Measurements from ENCODE around the gene EBPL.

The EBPL gene

GRCh38 chr13:49678191-49678914 is 12.9 kb downstream of the EBPL start:
- no peaks in the 10 kb centered on the region for H3K4me1 ChIP-seq (ENCODE audit: control insufficient read depth in 1 of 2, insufficient read depth in 2 of 2, low read length in 2 of 2)
- H3K9ac ChIP-seq (ENCODE audit: low read depth in 1 of 2, low read length in 2 of 2), result no peak overlapping the region
- H3K4me3 ChIP-seq (ENCODE audit: low read depth in 1 of 2, low read length in 2 of 2), result no peak overlapping the region
- H3K27me3 ChIP-seq (ENCODE audit: control insufficient read depth in 1 of 2, insufficient read depth in 2 of 2, low read length in 2 of 2), result no peaks in the 10 kb centered on the region
- no peaks in the 10 kb centered on the region for H3K36me3 ChIP-seq (ENCODE audit: control insufficient read depth in 1 of 2, insufficient read depth in 2 of 2, low read length in 2 of 2)
- H3K9me3 ChIP-seq (ENCODE audit: control insufficient read depth in 1 of 2, low read length in 2 of 2), result no peaks in the 10 kb centered on the region
- no peak overlapping the region for H3K27ac ChIP-seq (ENCODE audit: low read depth, low read length)

- no peaks in the 10 kb centered on the region for H3K36me3 ChIP-seq (ENCODE audit: control insufficient read depth in 1 of 2, insufficient read depth in 2 of 2, low read length in 2 of 2)
Observed at GRCh38 chr13:49676581-49677298, 14.5 kb downstream of the EBPL start.

DNA sequence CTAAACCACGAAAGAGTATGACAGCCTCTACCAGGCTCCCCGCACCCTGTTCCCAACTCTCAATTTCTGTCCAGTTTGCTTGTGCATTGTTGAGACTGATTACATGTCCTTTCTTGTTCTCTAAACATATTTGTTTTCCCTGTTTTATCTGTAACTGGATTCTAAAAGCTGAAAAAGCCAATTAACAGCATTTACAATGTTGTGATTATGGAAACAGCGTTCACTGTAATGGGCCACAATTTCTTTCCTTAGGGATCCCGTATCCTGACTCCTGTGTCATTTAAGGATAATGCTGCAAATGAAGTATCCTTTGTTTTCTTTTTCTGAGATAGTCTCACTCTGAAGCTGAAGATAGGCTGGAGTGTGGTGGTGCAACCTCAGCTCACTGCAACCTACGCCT is 20.5 kb downstream of the EBPL start:
- Histone ChIP-seq H3K9me3 (ENCODE audit: control insufficient read depth in 1 of 2, low read length in 2 of 2) (no peaks in the 10 kb centered on the region), H3K27me3 (ENCODE audit: control insufficient read depth in 1 of 2, insufficient read depth in 2 of 2, low read length in 2 of 2) (no peaks in the 10 kb centered on the region), H3K4me3 (ENCODE audit: low read depth in 1 of 2, low read length in 2 of 2) (no peak overlapping the region), H3K27ac (ENCODE audit: low read depth, low read length) (no peak overlapping the region), H3K36me3 (ENCODE audit: control insufficient read depth in 1 of 2, insufficient read depth in 2 of 2, low read length in 2 of 2) (peaks cover 0 to 9% of the 10 kb centered on the region in 2 donors), H3K4me1 (ENCODE audit: control insufficient read depth in 1 of 2, insufficient read depth in 2 of 2, low read length in 2 of 2) (no peaks in the 10 kb centered on the region), H3K9ac (ENCODE audit: low read depth in 1 of 2, low read length in 2 of 2) (no peak overlapping the region)

More at GRCh38 chr13:49676581-49677298, 14.5 kb downstream of the EBPL start:
- Histone ChIP-seq H3K9ac (ENCODE audit: low read depth in 1 of 2, low read length in 2 of 2) (no peak overlapping the region), H3K4me1 (ENCODE audit: control insufficient read depth in 1 of 2, insufficient read depth in 2 of 2, low read length in 2 of 2) (no peaks in the 10 kb centered on the region), H3K27ac (ENCODE audit: low read depth, low read length) (no peak overlapping the region), H3K4me3 (ENCODE audit: low read depth in 1 of 2, low read length in 2 of 2) (no peak overlapping the region), H3K9me3 (ENCODE audit: control insufficient read depth in 1 of 2, low read length in 2 of 2) (no peaks in the 10 kb centered on the region), H3K27me3 (ENCODE audit: control insufficient read depth in 1 of 2, insufficient read depth in 2 of 2, low read length in 2 of 2) (no peaks in the 10 kb centered on the region)

DNA sequence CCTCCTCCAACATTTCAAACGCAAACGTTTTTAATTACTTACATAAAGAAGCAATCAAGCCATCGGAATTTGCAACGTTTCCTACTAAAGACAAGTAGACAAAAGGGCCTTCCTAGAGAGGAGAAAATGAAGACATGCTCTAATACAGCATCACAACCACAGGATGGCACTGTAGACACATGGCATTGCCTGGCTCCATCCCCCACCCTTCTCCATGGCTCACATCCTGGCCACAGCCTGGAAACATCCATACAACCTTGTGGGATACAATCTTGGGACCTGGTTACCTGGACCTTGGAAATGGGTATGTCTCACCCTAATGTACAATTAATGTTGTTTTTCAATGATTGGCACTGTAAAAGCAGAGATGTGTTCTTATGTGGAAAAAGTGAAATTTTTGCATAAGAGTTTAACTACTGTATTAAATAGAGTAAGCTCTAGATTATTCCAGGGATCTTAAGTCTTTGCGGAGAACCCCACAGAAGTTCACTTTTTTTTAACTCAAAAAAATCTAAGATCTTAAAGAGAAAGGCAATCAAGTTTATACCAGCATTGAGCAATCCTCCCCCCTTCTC is 21.5 kb downstream of the EBPL start:
- no peak overlapping the region for H3K9ac ChIP-seq (ENCODE audit: low read depth in 1 of 2, low read length in 2 of 2)
- H3K9me3 ChIP-seq (ENCODE audit: control insufficient read depth in 1 of 2, low read length in 2 of 2), result no peaks in the 10 kb centered on the region
- no peak overlapping the region for H3K4me3 ChIP-seq (ENCODE audit: low read depth in 1 of 2, low read length in 2 of 2)

DNA sequence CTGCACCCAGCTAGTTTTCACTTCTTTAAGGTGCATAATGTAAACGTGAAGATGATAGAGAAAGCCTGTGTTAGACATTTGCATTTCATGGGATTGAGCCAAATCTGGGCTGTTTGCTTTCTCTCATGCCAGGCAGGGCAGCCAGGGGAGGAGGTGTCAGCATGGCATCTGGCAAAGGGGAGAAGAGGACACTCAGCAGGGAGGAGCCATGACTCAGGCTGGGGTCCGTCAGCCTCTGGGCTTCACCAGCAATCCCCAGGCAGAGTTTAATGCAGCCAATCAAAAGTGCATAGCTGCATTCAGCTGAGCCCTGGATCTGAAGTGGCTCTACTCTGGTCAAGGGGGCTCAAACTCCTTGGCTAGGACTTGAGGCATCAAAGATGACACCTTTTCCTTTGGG is 23.5 kb downstream of the EBPL start:
- Histone ChIP-seq H3K4me3 (ENCODE audit: low read depth in 1 of 2, low read length in 2 of 2) (no peak overlapping the region), H3K4me1 (ENCODE audit: control insufficient read depth in 1 of 2, insufficient read depth in 2 of 2, low read length in 2 of 2) (no peaks in the 10 kb centered on the region), H3K27ac (ENCODE audit: low read depth, low read length) (no peak overlapping the region), H3K9me3 (ENCODE audit: control insufficient read depth in 1 of 2, low read length in 2 of 2) (no peaks in the 10 kb centered on the region), H3K36me3 (ENCODE audit: control insufficient read depth in 1 of 2, insufficient read depth in 2 of 2, low read length in 2 of 2) (peaks cover 0 to 9% of the 10 kb centered on the region in 2 donors), H3K27me3 (ENCODE audit: control insufficient read depth in 1 of 2, insufficient read depth in 2 of 2, low read length in 2 of 2) (no peaks in the 10 kb centered on the region), H3K9ac (ENCODE audit: low read depth in 1 of 2, low read length in 2 of 2) (no peak overlapping the region)

More for the DNA sequence above, 21.5 kb downstream of the EBPL start:
- Histone ChIP-seq H3K27me3 (ENCODE audit: control insufficient read depth in 1 of 2, insufficient read depth in 2 of 2, low read length in 2 of 2) (no peaks in the 10 kb centered on the region), H3K36me3 (ENCODE audit: control insufficient read depth in 1 of 2, insufficient read depth in 2 of 2, low read length in 2 of 2) (peaks cover 0 to 9% of the 10 kb centered on the region in 2 donors), H3K4me1 (ENCODE audit: control insufficient read depth in 1 of 2, insufficient read depth in 2 of 2, low read length in 2 of 2) (no peaks in the 10 kb centered on the region), H3K27ac (ENCODE audit: low read depth, low read length) (no peak overlapping the region)

- H3K27ac ChIP-seq (ENCODE audit: low read depth, low read length), result no peak overlapping the region
- H3K36me3 ChIP-seq (ENCODE audit: control insufficient read depth in 1 of 2, insufficient read depth in 2 of 2, low read length in 2 of 2), result peaks cover 8 to 14% of the 10 kb centered on the region in 2 donors
- no peaks in the 10 kb centered on the region for H3K27me3 ChIP-seq (ENCODE audit: control insufficient read depth in 1 of 2, insufficient read depth in 2 of 2, low read length in 2 of 2)
- no peaks in the 10 kb centered on the region for H3K9me3 ChIP-seq (ENCODE audit: control insufficient read depth in 1 of 2, low read length in 2 of 2)
- H3K9ac ChIP-seq (ENCODE audit: low read depth in 1 of 2, low read length in 2 of 2), result no peak overlapping the region
- no peak overlapping the region for H3K4me3 ChIP-seq (ENCODE audit: low read depth in 1 of 2, low read length in 2 of 2)
- no peaks in the 10 kb centered on the region for H3K4me1 ChIP-seq (ENCODE audit: control insufficient read depth in 1 of 2, insufficient read depth in 2 of 2, low read length in 2 of 2)
Observed at GRCh38 chr13:49664606-49665005, 26.7 kb downstream of the EBPL start.

DNA sequence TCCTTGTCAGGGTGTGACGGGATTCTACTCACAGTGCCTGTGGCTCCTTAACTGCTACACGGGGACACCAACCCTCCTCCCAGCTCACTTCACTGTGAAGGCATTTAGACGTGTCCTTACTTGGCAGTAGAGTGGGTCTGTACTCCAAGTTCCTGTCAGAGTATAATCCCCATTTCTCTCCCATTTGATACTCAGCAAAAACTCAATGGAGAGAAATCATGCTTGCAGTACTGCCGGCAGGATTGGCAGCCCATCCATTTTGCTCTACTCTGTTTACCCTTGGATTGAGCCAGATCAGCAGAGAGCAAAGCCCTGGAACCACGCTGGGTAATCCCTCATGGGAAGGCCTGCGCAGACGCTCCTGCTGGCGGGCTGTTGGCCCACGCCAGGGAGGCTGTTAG is 34.0 kb downstream of the EBPL start:
- Histone ChIP-seq H3K36me3 (ENCODE audit: control insufficient read depth in 1 of 2, insufficient read depth in 2 of 2, low read length in 2 of 2) (peaks cover 6 to 8% of the 10 kb centered on the region in 2 donors), H3K27me3 (ENCODE audit: control insufficient read depth in 1 of 2, insufficient read depth in 2 of 2, low read length in 2 of 2) (no peaks in the 10 kb centered on the region), H3K9me3 (ENCODE audit: control insufficient read depth in 1 of 2, low read length in 2 of 2) (no peaks in the 10 kb centered on the region), H3K4me1 (ENCODE audit: control insufficient read depth in 1 of 2, insufficient read depth in 2 of 2, low read length in 2 of 2) (no peaks in the 10 kb centered on the region), H3K27ac (ENCODE audit: low read depth, low read length) (no peak overlapping the region), H3K4me3 (ENCODE audit: low read depth in 1 of 2, low read length in 2 of 2) (no peak overlapping the region), H3K9ac (ENCODE audit: low read depth in 1 of 2, low read length in 2 of 2) (no peak overlapping the region)

GRCh38 chr13:49655906-49656305 is 35.4 kb downstream of the EBPL start:
- Histone ChIP-seq H3K36me3 (ENCODE audit: control insufficient read depth in 1 of 2, insufficient read depth in 2 of 2, low read length in 2 of 2) (peaks cover 0 to under 1% of the 10 kb centered on the region in 2 donors), H3K27ac (ENCODE audit: low read depth, low read length) (no peak overlapping the region), H3K27me3 (ENCODE audit: control insufficient read depth in 1 of 2, insufficient read depth in 2 of 2, low read length in 2 of 2) (no peaks in the 10 kb centered on the region), H3K9me3 (ENCODE audit: control insufficient read depth in 1 of 2, low read length in 2 of 2) (no peaks in the 10 kb centered on the region), H3K4me3 (ENCODE audit: low read depth in 1 of 2, low read length in 2 of 2) (no peak overlapping the region), H3K9ac (ENCODE audit: low read depth in 1 of 2, low read length in 2 of 2) (no peak overlapping the region), H3K4me1 (ENCODE audit: control insufficient read depth in 1 of 2, insufficient read depth in 2 of 2, low read length in 2 of 2) (no peaks in the 10 kb centered on the region)

DNA sequence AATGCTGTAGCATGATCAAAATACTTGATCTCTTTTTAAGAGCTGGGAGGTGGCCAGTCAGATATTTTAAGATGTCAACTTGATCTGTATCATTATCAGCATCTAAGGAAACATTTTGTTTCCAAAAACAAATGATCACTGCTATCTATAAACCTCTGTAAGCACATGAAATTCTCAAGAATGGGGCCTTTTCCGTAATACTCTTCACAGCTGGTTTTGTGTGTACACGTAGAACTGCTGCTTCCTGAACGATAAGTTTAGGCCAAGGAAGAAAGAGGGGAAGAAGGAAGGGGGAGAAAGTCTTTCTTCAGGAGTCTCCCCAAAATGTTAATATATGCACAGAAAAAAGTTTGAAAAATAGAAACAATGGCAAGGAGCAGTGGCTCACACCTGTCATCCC is 37.3 kb downstream of the EBPL start:
- H3K9ac ChIP-seq (ENCODE audit: low read depth in 1 of 2, low read length in 2 of 2), result no peak overlapping the region

DNA sequence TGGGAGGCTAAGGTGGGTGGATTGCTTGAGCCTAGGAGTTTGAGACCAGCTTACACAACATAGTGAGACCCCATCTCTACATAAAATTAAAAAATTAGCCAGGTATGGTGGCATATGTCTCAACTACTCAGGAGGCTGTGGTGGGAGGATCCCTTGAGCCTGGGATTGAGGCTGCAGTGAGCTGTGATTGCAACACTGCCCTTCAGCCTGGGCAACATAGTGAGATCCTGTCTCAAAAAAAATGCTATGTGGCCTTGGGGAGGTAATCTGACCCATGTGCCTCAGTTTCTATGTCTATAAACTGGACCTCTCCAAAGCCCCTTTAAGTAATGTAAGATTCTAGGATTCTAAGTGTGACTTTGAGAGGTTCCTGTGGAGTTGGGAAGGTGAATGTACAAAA is 37.8 kb downstream of the EBPL start:
- H3K9me3 ChIP-seq (ENCODE audit: control insufficient read depth in 1 of 2, low read length in 2 of 2), result no peaks in the 10 kb centered on the region
- H3K27me3 ChIP-seq (ENCODE audit: control insufficient read depth in 1 of 2, insufficient read depth in 2 of 2, low read length in 2 of 2), result no peaks in the 10 kb centered on the region
- H3K4me1 ChIP-seq (ENCODE audit: control insufficient read depth in 1 of 2, insufficient read depth in 2 of 2, low read length in 2 of 2), result no peaks in the 10 kb centered on the region
- H3K9ac ChIP-seq (ENCODE audit: low read depth in 1 of 2, low read length in 2 of 2), result no peak overlapping the region
- H3K27ac ChIP-seq (ENCODE audit: low read depth, low read length), result no peak overlapping the region
- H3K4me3 ChIP-seq (ENCODE audit: low read depth in 1 of 2, low read length in 2 of 2), result no peak overlapping the region
- H3K36me3 ChIP-seq (ENCODE audit: control insufficient read depth in 1 of 2, insufficient read depth in 2 of 2, low read length in 2 of 2), result no peaks in the 10 kb centered on the region

More for the DNA sequence above, 37.3 kb downstream of the EBPL start:
- Histone ChIP-seq H3K36me3 (ENCODE audit: control insufficient read depth in 1 of 2, insufficient read depth in 2 of 2, low read length in 2 of 2) (no peaks in the 10 kb centered on the region), H3K27me3 (ENCODE audit: control insufficient read depth in 1 of 2, insufficient read depth in 2 of 2, low read length in 2 of 2) (no peaks in the 10 kb centered on the region), H3K4me1 (ENCODE audit: control insufficient read depth in 1 of 2, insufficient read depth in 2 of 2, low read length in 2 of 2) (no peaks in the 10 kb centered on the region), H3K27ac (ENCODE audit: low read depth, low read length) (no peak overlapping the region), H3K4me3 (ENCODE audit: low read depth in 1 of 2, low read length in 2 of 2) (no peak overlapping the region), H3K9me3 (ENCODE audit: control insufficient read depth in 1 of 2, low read length in 2 of 2) (no peaks in the 10 kb centered on the region)

All from duodenal mucosa (tissue), 2 donors.